NCI-H1436 (cell line): ENCODE results near the gene CELF4.
"Not testable (repeated sequence)": the region's sequence is repeated elsewhere in the genome, so short reads cannot be mapped to it uniquely, and the experiment has no call there.

Experiments used
- DNase-seq: peaks from one replicate; lab custom pipeline; 2025; lab: John Stamatoyannopoulos, UW

Gene CELF4

GRCh38 chr18:37467002-37467662, 98.5 kb downstream of the CELF4 start:
- no peak for DNase-seq

GRCh38 chr18:37465958-37466357, 99.6 kb downstream of the CELF4 start:
- DNase-seq, result no peak

DNA sequence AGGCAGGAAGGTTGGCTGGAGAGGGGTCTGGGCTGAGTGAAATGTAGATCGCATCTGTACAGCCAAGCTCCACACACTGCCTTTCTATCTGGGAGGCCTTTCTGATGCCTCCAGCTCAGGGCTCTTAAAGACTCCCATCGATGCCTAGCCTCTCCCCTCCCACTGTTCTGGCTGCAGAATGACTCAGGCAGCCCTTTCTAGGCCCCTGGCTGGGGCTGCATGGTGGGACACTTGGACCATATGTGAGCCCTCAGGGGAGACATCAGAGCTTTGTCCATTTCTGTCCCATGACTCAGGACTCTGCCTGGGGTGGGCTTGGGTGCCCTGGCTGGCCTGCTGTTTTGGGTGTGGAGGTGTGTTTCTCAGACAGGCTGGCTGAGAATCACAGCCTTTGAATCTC, 101.3 kb downstream of the CELF4 start:
- no peak for DNase-seq

- not testable (repeated sequence) for DNase-seq
Observed at GRCh38 chr18:37461329-37461728, 104.3 kb downstream of the CELF4 start.

DNA sequence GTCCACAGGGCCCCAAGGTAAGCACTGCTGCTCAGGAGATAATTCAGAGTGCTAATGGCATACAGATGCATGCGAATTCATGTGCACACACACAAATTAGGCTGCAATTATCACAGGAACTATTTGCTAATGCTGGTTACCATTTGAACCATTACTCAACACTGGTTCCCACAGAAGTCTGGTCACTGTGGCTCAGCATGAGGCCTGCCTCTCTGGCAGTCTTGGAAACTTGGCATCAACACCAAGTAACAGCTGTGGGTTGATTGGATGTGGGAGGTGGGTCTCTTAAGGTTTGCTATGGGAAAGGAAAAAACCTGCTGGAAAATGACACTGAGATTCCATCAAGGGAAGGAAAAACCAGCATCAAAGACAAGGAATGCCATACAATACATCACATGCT, 105.0 kb downstream of the CELF4 start:
- no peak for DNase-seq

DNA sequence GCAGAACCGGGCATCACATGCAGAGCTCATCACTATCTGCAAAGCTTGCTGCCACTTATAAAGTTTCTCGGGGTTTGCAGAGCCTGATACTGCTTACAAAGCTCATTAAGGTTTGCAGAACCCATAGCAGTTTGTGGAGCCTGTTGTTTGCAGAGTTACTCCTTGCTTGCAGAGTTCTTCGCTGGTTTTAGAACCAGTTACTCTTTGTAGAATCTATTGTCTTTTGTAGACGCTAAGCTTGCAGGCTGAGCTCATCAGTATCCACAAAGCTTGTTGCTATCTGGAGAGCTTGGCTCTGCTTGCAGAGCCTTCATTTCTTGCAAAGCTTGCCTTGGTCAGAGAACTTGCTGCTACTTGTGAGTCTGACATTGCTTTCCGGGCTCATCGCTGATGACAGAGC, 106.9 kb downstream of the CELF4 start:
- no peak for DNase-seq

- DNase-seq, result no peak
Observed at GRCh38 chr18:37457753-37458152, 107.8 kb downstream of the CELF4 start.

DNA sequence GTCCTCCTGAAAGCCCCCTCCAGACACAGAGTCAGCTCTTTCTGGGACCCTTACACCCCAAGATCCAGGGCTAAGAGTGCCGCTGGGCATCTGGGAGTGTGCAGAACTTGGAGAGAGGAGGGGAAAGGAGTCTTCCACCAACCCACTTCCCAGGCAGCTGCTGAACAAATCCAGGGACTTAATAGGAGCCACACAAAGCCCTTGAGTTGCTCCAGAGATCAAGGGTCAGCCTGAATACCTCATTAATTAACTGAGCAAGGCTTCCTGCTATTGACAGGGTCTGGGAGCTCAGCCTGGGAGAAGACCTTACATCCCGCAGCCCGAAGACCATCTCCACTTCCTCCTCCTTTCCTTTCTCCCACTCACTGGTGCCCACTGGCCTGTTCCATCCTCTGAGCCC, 108.3 kb downstream of the CELF4 start:
- DNase-seq, result no peak

- DNase-seq, result no peak
Observed at GRCh38 chr18:37456873-37457272, 108.7 kb downstream of the CELF4 start.

DNA sequence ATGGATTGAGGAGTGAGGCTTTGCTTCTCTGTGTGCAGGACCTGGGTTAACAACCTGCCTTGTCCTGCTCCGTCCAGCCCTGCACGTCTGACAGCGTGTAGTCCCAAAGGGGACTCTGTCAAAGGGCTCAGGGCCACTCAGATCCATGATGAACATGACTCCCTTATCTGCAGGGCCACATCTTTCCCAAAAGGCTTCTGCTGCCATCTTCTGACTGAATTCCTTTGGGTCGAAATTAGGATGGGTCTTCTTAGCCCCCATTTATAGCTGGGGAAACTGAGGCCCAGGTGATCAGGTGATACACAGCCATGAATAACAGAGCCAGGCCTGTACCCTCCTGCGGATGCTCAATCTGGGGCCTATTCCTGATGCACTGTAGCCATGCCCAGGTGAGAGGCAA, 109.2 kb downstream of the CELF4 start:
- DNase-seq, result no peak

- no peak for DNase-seq
Observed at GRCh38 chr18:37453752-37454151, 111.8 kb downstream of the CELF4 start.

GRCh38 chr18:37452682-37453385, 112.8 kb downstream of the CELF4 start:
- DNase-seq, result no peak

DNA sequence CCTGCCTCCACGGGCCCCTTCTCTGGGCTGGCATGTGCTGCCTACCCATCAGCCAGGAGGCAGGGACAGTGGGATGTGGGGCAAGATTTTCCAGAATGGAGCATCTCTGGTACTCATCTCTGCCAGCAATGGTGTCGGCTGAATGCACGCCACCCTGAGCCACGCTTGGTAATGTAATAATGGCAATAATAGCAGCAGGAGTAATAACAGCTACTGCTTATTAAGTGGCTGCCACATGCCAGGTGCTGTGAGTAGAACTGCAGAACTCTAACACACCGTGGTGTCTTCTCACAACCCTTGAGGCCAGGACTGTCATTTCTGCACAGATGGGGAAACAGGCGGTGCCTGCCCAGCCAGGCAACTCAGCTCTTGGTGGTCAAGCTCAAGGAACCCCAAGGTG, 113.6 kb downstream of the CELF4 start:
- DNase-seq, result no peak

- DNase-seq, result no peak
Observed at GRCh38 chr18:37451239-37451825, 114.3 kb downstream of the CELF4 start.

GRCh38 chr18:37450434-37451132, 115.0 kb downstream of the CELF4 start:
- DNase-seq, result peak; percentile 39

DNA sequence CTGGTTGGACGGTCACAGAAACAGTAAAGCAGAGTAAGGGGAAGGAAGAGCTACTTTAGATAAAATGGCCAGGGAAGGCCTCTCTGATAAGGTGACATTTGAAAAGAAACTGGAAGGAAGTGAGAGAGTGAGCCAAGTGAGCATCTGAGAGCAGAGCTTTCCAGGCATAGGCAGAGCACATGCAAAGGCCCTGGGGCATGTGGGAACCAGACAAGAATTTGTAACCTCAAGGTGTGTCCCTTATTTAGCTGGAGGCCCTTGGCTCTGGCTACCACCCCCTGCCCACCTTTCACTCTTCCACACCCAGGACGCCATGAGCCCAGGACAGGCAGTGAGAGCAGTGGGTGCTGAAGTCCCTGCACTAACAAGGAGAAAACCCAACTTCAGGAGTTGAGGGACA, 116.0 kb downstream of the CELF4 start:
- no peak for DNase-seq

- no peak for DNase-seq
Observed at GRCh38 chr18:37448946-37449345, 116.7 kb downstream of the CELF4 start.

- DNase-seq, result no peak
Observed at GRCh38 chr18:37447962-37448888, 117.4 kb downstream of the CELF4 start.

DNA sequence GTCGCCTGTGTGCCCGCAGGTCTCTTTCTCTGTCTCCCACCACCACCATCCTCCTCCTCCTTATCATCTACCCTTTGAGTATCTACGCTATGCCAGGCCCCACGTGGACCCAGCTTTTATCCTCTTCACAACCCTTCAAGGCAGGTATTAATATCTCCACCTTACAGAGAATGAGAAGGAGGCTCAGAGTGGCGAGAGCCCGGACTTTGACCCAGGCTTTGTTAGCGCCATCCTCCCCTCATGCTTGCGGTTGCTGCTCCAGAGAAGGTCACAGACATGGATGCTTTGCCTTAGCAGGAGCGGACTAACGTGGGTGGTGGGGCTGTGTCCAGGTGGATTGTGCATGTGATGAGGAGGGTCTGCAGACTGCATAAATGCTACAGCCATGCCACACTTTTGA, 119.8 kb downstream of the CELF4 start:
- no peak for DNase-seq

GRCh38 chr18:37445368-37445767, 120.2 kb downstream of the CELF4 start:
- DNase-seq, result peak; percentile 47

DNA sequence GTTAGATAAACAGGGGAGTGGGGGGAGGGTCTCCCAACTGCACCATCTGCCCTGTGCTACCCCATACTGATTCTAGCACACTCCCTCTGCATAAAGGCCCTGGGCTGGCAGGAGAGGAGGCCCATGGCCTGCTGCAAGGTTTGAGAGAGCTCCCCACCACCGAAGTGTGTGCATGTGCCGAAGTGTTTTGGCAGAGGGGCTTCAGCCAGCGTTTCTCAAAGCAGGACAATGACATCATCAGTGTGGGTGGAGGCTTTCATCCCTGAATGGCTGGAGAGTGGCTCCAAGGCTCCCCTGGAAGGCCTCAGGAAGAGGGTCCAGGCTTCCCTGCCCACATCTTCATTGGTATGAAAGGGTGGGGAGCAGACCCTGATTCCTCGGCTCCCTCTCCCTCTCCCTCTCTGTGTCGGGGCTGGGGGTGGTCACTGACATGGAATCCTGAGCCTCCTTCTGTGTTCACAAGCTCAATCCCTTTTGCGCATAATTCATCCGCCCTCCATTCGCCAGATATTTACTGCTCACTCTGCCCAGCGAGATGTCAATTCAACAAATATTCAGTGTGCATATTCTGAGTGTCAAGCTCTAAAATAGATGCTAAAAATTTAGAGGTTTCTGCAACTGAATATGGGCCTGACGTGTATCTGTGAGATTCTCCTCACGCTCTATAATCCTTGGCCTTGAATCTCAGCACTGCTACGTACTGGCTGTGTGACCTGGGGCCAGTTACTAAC, 122.1 kb downstream of the CELF4 start:
- DNase-seq, result no peak
